Endothelial cell of umbilical vein (primary cell): ENCODE data around the gene CNBD2. TPM values are rescaled to one million over a fixed set of nuclear protein-coding genes. Genes with fewer than 3 reads are reported as not detected.

Experiments used
- BruUV-seq: library from RNA; stranded (reverse); fragments of 400-500 nt; replicated peaks from 2 replicates; lab custom pipeline; 2021; lab: Mats Ljungman, UMichigan
- CTCF ChIA-PET: fragments of 300-600, 350-600 bp; sonication (Branson Sonifier 250); formaldehyde crosslinking; loops from one replicate; lab custom pipeline; 2021; ENCODE audit warnings: antibody characterized with exemption, inconsistent platforms; lab: Charles Lee
- POLR2A ChIA-PET: fragments of 300-600, 350-600 bp; sonication (Branson Sonifier 250); formaldehyde crosslinking; loops from one replicate; lab custom pipeline; 2021; ENCODE audit warnings: antibody characterized with exemption, inconsistent platforms; lab: Charles Lee
- DNase-seq: peaks from one replicate; pipeline ENCODE4 v3.0.0-alpha.2; 2011; ENCODE audit warnings: low read depth, low spot score
- FAIRE-seq: peaks from 2 replicates; lab custom pipeline; 2011; peaks lifted over from hg19 to GRCh38; lab: Jason Lieb, UNC
- H2AFZ ChIP-seq: 2 replicates; pipeline ENCODE4 v1.6.0; 2012; ENCODE audit warnings: low read depth, low read length, control low read depth, inconsistent platforms
- H3K27ac ChIP-seq: 2 replicates; pipeline ENCODE4 v1.5.1; 2011; ENCODE audit warnings: low read depth, mild to moderate bottlenecking, control low read depth, low read length, moderate library complexity; ENCODE audit not compliant: insufficient read depth
- H3K27me3 ChIP-seq, 2 experiments: 2 replicates each; pipeline versions ENCODE4 v1.6.0 to v1.6.1; 2011; ENCODE audit warnings: low read length in 2 of 2, mixed read lengths in 1 of 2; ENCODE audit not compliant: control insufficient read depth in 2 of 2, insufficient read depth in 2 of 2
- H3K36me3 ChIP-seq, 2 experiments: 2 replicates in 1 of 2; 3 replicates in 1 of 2; pipeline ENCODE4 v1.5.1; 2011; ENCODE audit warnings: low read length in 2 of 2, mild to moderate bottlenecking in 1 of 2, moderate library complexity in 1 of 2; ENCODE audit not compliant: control insufficient read depth in 2 of 2, insufficient read depth in 2 of 2; ENCODE audit errors: extremely low read depth in 1 of 2
- H3K4me1 ChIP-seq: 3 replicates; pipeline ENCODE4 v1.5.1; 2011; ENCODE audit warnings: mild to moderate bottlenecking, low read length; ENCODE audit not compliant: control insufficient read depth, insufficient read depth; ENCODE audit errors: extremely low read depth
- H3K4me2 ChIP-seq: 2 replicates; pipeline ENCODE4 v1.6.1; 2011; ENCODE audit warnings: low read length, control low read depth, mixed read lengths; ENCODE audit not compliant: insufficient read depth
- H3K4me3 ChIP-seq, 3 experiments: fragments of 200-600 bp in 1 of 3; sonication (generic), shearing (Covaris generic) in 1 of 3; replicated peaks in 1 of 3; 2 replicates each; pipeline ENCODE4 v1.5.1; 2011 to 2016; ENCODE audit warnings: control low read depth in 3 of 3, low read length in 3 of 3, mild to moderate bottlenecking in 2 of 3, inconsistent platforms in 1 of 3, low read depth in 1 of 3, moderate library complexity in 1 of 3; ENCODE audit not compliant: insufficient read depth in 1 of 3
- H3K79me2 ChIP-seq: 2 replicates; pipeline ENCODE4 v1.6.0; 2012; ENCODE audit warnings: low read length, inconsistent platforms; ENCODE audit not compliant: control insufficient read depth, insufficient read depth
- H3K9ac ChIP-seq: replicated peaks from 2 replicates; pipeline ENCODE3; 2011; ENCODE audit warnings: low read length, control low read depth; ENCODE audit not compliant: insufficient read depth; ENCODE audit errors: extremely low read depth
- H3K9me1 ChIP-seq: replicated peaks from 3 replicates; pipeline ENCODE4 v1.6.0; 2011; ENCODE audit warnings: mild to moderate bottlenecking, low read length; ENCODE audit not compliant: control insufficient read depth, insufficient read depth; ENCODE audit errors: extremely low read depth
- H3K9me3 ChIP-seq: replicated peaks from 2 replicates; pipeline ENCODE4 v1.5.1; 2012; ENCODE audit warnings: low read length, inconsistent platforms; ENCODE audit not compliant: control insufficient read depth, insufficient read depth
- H4K20me1 ChIP-seq: replicated peaks from 2 replicates; pipeline ENCODE3; 2011; ENCODE audit warnings: mild to moderate bottlenecking, low read length; ENCODE audit not compliant: control insufficient read depth, insufficient read depth; ENCODE audit errors: extremely low read depth
- CTCF ChIP-seq, 2 donors: IDR thresholded peaks; 1 replicate in 1 of 2; 2 replicates in 1 of 2; pipeline ENCODE4 v1.5.1; 2011; ENCODE audit warnings: low read length in 2 of 2, mild to moderate bottlenecking in 2 of 2, moderate library complexity in 2 of 2, control low read depth in 1 of 2, inconsistent platforms in 1 of 2, low read depth in 1 of 2; ENCODE audit not compliant: insufficient read depth in 1 of 2; ENCODE audit errors: extremely low read depth in 1 of 2
- EZH2 ChIP-seq: IDR thresholded peaks from 2 replicates; pipeline ENCODE4 v1.6.1; 2012; ENCODE audit warnings: borderline replicate concordance, low read depth, mild to moderate bottlenecking, moderate library complexity, low read length, inconsistent platforms; ENCODE audit not compliant: severe bottlenecking
- FOS ChIP-seq: IDR thresholded peaks from 2 replicates; pipeline ENCODE4 v1.6.1; 2011; ENCODE audit warnings: mild to moderate bottlenecking, low read length, moderate library complexity, borderline replicate concordance; ENCODE audit not compliant: insufficient read depth
- GATA2 ChIP-seq: IDR thresholded peaks from 2 replicates; pipeline ENCODE4 v1.7.0; 2011; ENCODE audit warnings: low read depth, mild to moderate bottlenecking, moderate library complexity, mixed read lengths, low read length; ENCODE audit not compliant: insufficient read length, insufficient read depth
- JUN ChIP-seq: IDR thresholded peaks from 2 replicates; pipeline ENCODE4 v1.6.1; 2011; ENCODE audit warnings: borderline replicate concordance, low read depth; ENCODE audit not compliant: insufficient read length, insufficient read depth
- MAX ChIP-seq: IDR thresholded peaks from 2 replicates; pipeline ENCODE4 v1.6.1; 2011; ENCODE audit not compliant: insufficient read depth, insufficient read length
- MYC ChIP-seq: IDR thresholded peaks from one replicate; pipeline ENCODE4 v1.6.1; 2011; ENCODE audit warnings: mild to moderate bottlenecking, low read depth, low read length
- POLR2A ChIP-seq: IDR thresholded peaks from 2 replicates; pipeline ENCODE4 v1.6.1; 2012; ENCODE audit warnings: low read depth, mild to moderate bottlenecking, control low read depth, low read length
- POLR2AphosphoS5 ChIP-seq: IDR thresholded peaks from 2 replicates; pipeline ENCODE4 v1.6.1; 2012; ENCODE audit warnings: low read depth, mild to moderate bottlenecking, control low read depth, low read length, moderate library complexity; ENCODE audit not compliant: insufficient read depth
- dilution Hi-C: fragments of 300-500 bp; cut with MboI; formaldehyde crosslinking; loops from one replicate; pipeline ENCODE4 v1.15.0; 2019; ENCODE audit warnings: low sequenced_read_pairs; ENCODE audit not compliant: extremely low pct_ligation_motif_present
- intact Hi-C: fragments of 100-400 bp; cut with micrococcal nuclease; formaldehyde crosslinking; loops from one replicate; pipeline ENCODE4 v1.10.0; 2022
- polyA plus RNA-seq, 4 experiments: library from polyadenylated mRNA; depleted of rRNA in 3 of 4; stranded (reverse) in 3 of 4; unstranded in 1 of 4; fragments of >200 nt; gene quantifications; 2 replicates each; pipeline versions ENCODE4 v1.2.1 to v1.2.3, GENCODE V29; 2011 to 2012; ENCODE audit warnings: missing spikeins in 1 of 4
- total RNA-seq: library from RNA; stranded (reverse); gene quantifications from 2 replicates; pipeline ENCODE4 v1.2.3, GENCODE V29; 2021

The CNBD2 gene
- total and polyA plus RNA-seq, 2 donors (not counting 3 experiments of a cell fraction or from before 2014, with no cell fraction given), result 4.9 to 7.5 TPM

- H2AFZ ChIP-seq, result no peak overlapping the region
- no TSS peak for BruUV-seq
- no peak overlapping the region for H3K4me3 ChIP-seq
- H3K9me3 ChIP-seq, result no peaks in the 10 kb centered on the region
- DNase-seq (no peak), FAIRE-seq (no peak)
- no peaks in the 10 kb centered on the region for H3K79me2 ChIP-seq
- ChIA-PET POLR2A (no interaction called here), CTCF (interaction anchor here (0.6 to 6.6 kb wide), 5 partner anchors 9 to 532 kb away, joined by 3 to 49 read pairs (median 8); no protein-coding TSS in a partner anchor)
- dilution Hi-C loops, result no loop called here
- no peaks in the 10 kb centered on the region for H3K4me1 ChIP-seq
- no peak overlapping the region for H3K9ac ChIP-seq
- H3K4me2 ChIP-seq, result no peak overlapping the region
- no peak for TF ChIP-seq EZH2
- no peak for TF ChIP-seq MYC
- no peak for TF ChIP-seq GATA2
- TF ChIP-seq CTCF (IDR thresholded peaks at IDR 0.05; ENCODE audit: extremely low read depth in 1 of 2, insufficient read depth in 1 of 2, low read depth in 1 of 2, low read length in 2 of 2), result no peak
- no peak for TF ChIP-seq MAX
- TF ChIP-seq FOS, result no peak
- TF ChIP-seq JUN, result no peak
- TF ChIP-seq POLR2A, result no peak
- TF ChIP-seq POLR2AphosphoS5, result no peak
- peaks cover 8 to 14% of the 10 kb centered on the region in 2 experiments for H3K27me3 ChIP-seq
- H3K36me3 ChIP-seq, result no peaks in the 10 kb centered on the region
- no peaks in the 10 kb centered on the region for H3K9me1 ChIP-seq
- intact Hi-C loops, result no loop called here
- H3K27ac ChIP-seq, result no peak overlapping the region
- H4K20me1 ChIP-seq, result no peaks in the 10 kb centered on the region
Observed at GRCh38 chr20:35984382-35984781, 16.0 kb downstream of the CNBD2 start.
